B cell (primary cell): ENCODE data around the gene SMIM35. TPM values are rescaled to one million over a fixed set of nuclear protein-coding genes. Genes with fewer than 3 reads are reported as not detected.

Experiments used
- ATAC-seq: fragments of 200-7000 bp; cut with Tn5 transposase; one replicate; pipeline ENCODE4 v1.10.0; 2021; ENCODE audit warnings: low read depth, mild to moderate bottlenecking, moderate number of reproducible peaks, moderate library complexity
- CTCF ChIA-PET: fragments of 350-600 bp; sonication (Branson Sonifier 250); formaldehyde crosslinking; loops from one replicate; lab custom pipeline; 2021; ENCODE audit warnings: antibody characterized with exemption, inconsistent platforms; lab: Charles Lee
- POLR2A ChIA-PET: fragments of 350-600 bp; sonication (Branson Sonifier 250); formaldehyde crosslinking; loops from one replicate; lab custom pipeline; 2021; ENCODE audit warnings: antibody characterized with exemption; lab: Charles Lee
- DNase-seq: peaks from one replicate; pipeline ENCODE4 v3.0.0; 2013
- H2AFZ ChIP-seq: 2 replicates; pipeline ENCODE4 v1.6.1; 2012; ENCODE audit warnings: mild to moderate bottlenecking, low read depth, low read length; ENCODE audit not compliant: insufficient read depth, poor library complexity, severe bottlenecking
- H3K27ac ChIP-seq, 2 donors: 1 replicate in 1 of 2; 2 replicates in 1 of 2; pipeline ENCODE4 v1.5.1; 2012 to 2013; ENCODE audit warnings: low read length in 2 of 2, mild to moderate bottlenecking in 2 of 2, moderate library complexity in 1 of 2
- H3K27me3 ChIP-seq, 4 experiments: fragments of 200-600 bp in 1 of 4; sonication (generic) in 1 of 4; replicated peaks in 1 of 4; 1 replicate in 2 of 4; 2 replicates in 2 of 4; pipeline versions ENCODE4 v1.6.1 to v1.7.0; 2013 to 2016; ENCODE audit warnings: low read length in 3 of 4, mild to moderate bottlenecking in 2 of 4, mixed read lengths in 1 of 4, moderate library complexity in 1 of 4; ENCODE audit not compliant: insufficient read depth in 4 of 4, control insufficient read depth in 3 of 4; ENCODE audit errors: control extremely low read depth in 1 of 4
- H3K36me3 ChIP-seq, 2 experiments: replicated peaks in 1 of 2; 1 replicate in 1 of 2; 2 replicates in 1 of 2; pipeline versions ENCODE4 v1.6.1 to v1.7.1; 2013; ENCODE audit warnings: low read length in 1 of 2; ENCODE audit not compliant: insufficient read depth in 2 of 2, control insufficient read depth in 1 of 2; ENCODE audit errors: control extremely low read depth in 1 of 2, extremely low read depth in 1 of 2
- H3K4me1 ChIP-seq, 2 donors: fragments of 200-600 bp in 1 of 2; sonication (generic) in 1 of 2; 1 replicate in 1 of 2; 2 replicates in 1 of 2; pipeline versions ENCODE4 v1.5.1 to v1.6.1; 2013 to 2017; ENCODE audit warnings: low read length in 2 of 2; ENCODE audit not compliant: control insufficient read depth in 2 of 2, insufficient read depth in 2 of 2
- H3K4me2 ChIP-seq: replicated peaks from 2 replicates; pipeline ENCODE3; 2012; ENCODE audit warnings: mild to moderate bottlenecking, low read depth, low read length; ENCODE audit not compliant: poor library complexity, severe bottlenecking
- H3K4me3 ChIP-seq, 5 experiments: fragments of 200-600 bp in 1 of 5; sonication (generic) in 1 of 5; 1 replicate in 3 of 5; 2 replicates in 2 of 5; pipeline versions ENCODE4 v1.5.1 to v1.7.0; 2011 to 2016; ENCODE audit warnings: low read length in 4 of 5, mild to moderate bottlenecking in 4 of 5, low read depth in 2 of 5, control low read depth in 1 of 5, moderate library complexity in 1 of 5; ENCODE audit not compliant: insufficient read depth in 1 of 5; ENCODE audit errors: control extremely low read depth in 1 of 5, extremely low read depth in 1 of 5
- H3K79me2 ChIP-seq: fragments of 200-600 bp; sonication (generic); one replicate; pipeline ENCODE4 v1.6.0; 2016; ENCODE audit warnings: low read length; ENCODE audit not compliant: control insufficient read depth, insufficient read depth
- H3K9ac ChIP-seq: fragments of 200-600 bp; sonication (generic); 2 replicates; pipeline ENCODE4 v1.6.1; 2017; ENCODE audit warnings: mild to moderate bottlenecking, low read length, moderate library complexity
- H3K9me3 ChIP-seq, 3 donors: one replicate each; pipeline versions ENCODE4 v1.6.1 to v1.7.1; 2013; ENCODE audit warnings: low read length in 2 of 3; ENCODE audit not compliant: control insufficient read depth in 2 of 3, insufficient read depth in 1 of 3; ENCODE audit errors: control extremely low read depth in 1 of 3
- H4K20me1 ChIP-seq: 2 replicates; pipeline ENCODE4 v1.6.0; 2012; ENCODE audit warnings: mild to moderate bottlenecking, low read length; ENCODE audit not compliant: insufficient read depth, control insufficient read depth, poor library complexity, severe bottlenecking
- H3K27ac Mint-ChIP-seq: one replicate; pipeline ENCODE4 v1.8.0; 2021; ENCODE audit warnings: mixed read lengths
- H3K27me3 Mint-ChIP-seq: one replicate; pipeline ENCODE4 v1.8.0; 2021; ENCODE audit warnings: mixed read lengths
- H3K4me1 Mint-ChIP-seq: one replicate; pipeline ENCODE4 v1.8.0; 2021; ENCODE audit warnings: mixed read lengths
- H3K4me3 Mint-ChIP-seq: one replicate; pipeline ENCODE4 v1.8.0; 2021; ENCODE audit warnings: mixed read lengths
- H3K9me3 Mint-ChIP-seq: one replicate; pipeline ENCODE4 v1.8.0; 2022; ENCODE audit warnings: mixed read lengths; ENCODE audit not compliant: insufficient read depth
- EZH2 ChIP-seq: IDR thresholded peaks from 2 replicates; pipeline ENCODE4 v1.6.1; 2012; ENCODE audit warnings: borderline replicate concordance, low read depth, mild to moderate bottlenecking, moderate library complexity, low read length; ENCODE audit not compliant: insufficient read depth, poor library complexity, severe bottlenecking
- WGBS: methylation state at CpG from one replicate; pipeline ENCODE4 v1.1.5; 2013; ENCODE audit warnings: missing lambda C conversion rate; ENCODE audit not compliant: insufficient coverage; 5-methylcytosine and 5-hydroxymethylcytosine counted together
- intact Hi-C: fragments of 100-400 bp; cut with micrococcal nuclease; formaldehyde crosslinking; loops from one replicate; pipeline ENCODE4 v1.10.0; 2022
- polyA plus RNA-seq: library from polyadenylated mRNA; depleted of rRNA; stranded (reverse); fragments of >200 nt; gene quantifications from 2 replicates; pipeline ENCODE4 v1.2.3, GENCODE V29; 2012
- total RNA-seq, 2 donors: library from RNA; stranded (reverse); fragments of 120-200 nt in 1 of 2; gene quantifications; 1 replicate in 1 of 2; 2 replicates in 1 of 2; pipeline versions ENCODE4 v1.2.3 to v1.2.4, GENCODE V29; 2013 to 2022
- TF ChIP-seq, protein P1 (sequence below): fragments of 200-600 bp; IDR thresholded peaks from one replicate; pipeline ENCODE4 v1.8.0; 2022; ENCODE audit warnings: antibody characterized with exemption, mild to moderate bottlenecking

Gene SMIM35
- total and polyA plus RNA-seq, 2 donors (not counting 1 experiment from before 2014, with no cell fraction given) = 1.3 to 4.5 TPM

GRCh38 chr11:118095493-118095892, 8.7 kb upstream of the SMIM35 start:
- DNase-seq = no peak
- ChIA-PET POLR2A (no interaction called here), CTCF (interaction anchor here (0.6 kb wide), 1 partner anchor 104 kb away, joined by 3 read pairs; no protein-coding TSS in a partner anchor)
- H3K4me3 Mint-ChIP-seq = no peak overlapping the region
- TF ChIP-seq, protein P1, sequence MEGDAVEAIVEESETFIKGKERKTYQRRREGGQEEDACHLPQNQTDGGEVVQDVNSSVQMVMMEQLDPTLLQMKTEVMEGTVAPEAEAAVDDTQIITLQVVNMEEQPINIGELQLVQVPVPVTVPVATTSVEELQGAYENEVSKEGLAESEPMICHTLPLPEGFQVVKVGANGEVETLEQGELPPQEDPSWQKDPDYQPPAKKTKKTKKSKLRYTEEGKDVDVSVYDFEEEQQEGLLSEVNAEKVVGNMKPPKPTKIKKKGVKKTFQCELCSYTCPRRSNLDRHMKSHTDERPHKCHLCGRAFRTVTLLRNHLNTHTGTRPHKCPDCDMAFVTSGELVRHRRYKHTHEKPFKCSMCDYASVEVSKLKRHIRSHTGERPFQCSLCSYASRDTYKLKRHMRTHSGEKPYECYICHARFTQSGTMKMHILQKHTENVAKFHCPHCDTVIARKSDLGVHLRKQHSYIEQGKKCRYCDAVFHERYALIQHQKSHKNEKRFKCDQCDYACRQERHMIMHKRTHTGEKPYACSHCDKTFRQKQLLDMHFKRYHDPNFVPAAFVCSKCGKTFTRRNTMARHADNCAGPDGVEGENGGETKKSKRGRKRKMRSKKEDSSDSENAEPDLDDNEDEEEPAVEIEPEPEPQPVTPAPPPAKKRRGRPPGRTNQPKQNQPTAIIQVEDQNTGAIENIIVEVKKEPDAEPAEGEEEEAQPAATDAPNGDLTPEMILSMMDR = no peak
- no peak for TF ChIP-seq EZH2
- Histone ChIP-seq H3K27me3 (peaks cover 0 to 2% (median under 1%) of the 10 kb centered on the region in 4 experiments), H3K4me3 (no peak overlapping the region), H3K9ac (no peak overlapping the region), H3K27ac (no peak overlapping the region), H4K20me1 (no peaks in the 10 kb centered on the region), H3K4me1 (no peaks in the 10 kb centered on the region), H2AFZ (no peak overlapping the region), H3K4me2 (no peak overlapping the region), H3K9me3 (no peaks in the 10 kb centered on the region), H3K79me2 (no peaks in the 10 kb centered on the region), H3K36me3 (no peaks in the 10 kb centered on the region)
- H3K9me3 Mint-ChIP-seq = no peaks in the 10 kb centered on the region
- no peaks in the 10 kb centered on the region for H3K4me1 Mint-ChIP-seq
- H3K27me3 Mint-ChIP-seq = peaks cover 29% of the 10 kb centered on the region
- no peak for ATAC-seq
- WGBS = 68% methylated on average over 4 of the region's 4 CpGs
- intact Hi-C loops = no loop called here
- no peak overlapping the region for H3K27ac Mint-ChIP-seq

GRCh38 chr11:118092907-118093571, 6.3 kb upstream of the SMIM35 start:
- POLR2A ChIA-PET = no interaction called here
- intact Hi-C loops = no loop called here
- Mint-ChIP-seq H3K4me3 (no peak overlapping the region), H3K9me3 (no peaks in the 10 kb centered on the region), H3K27me3 (peaks cover 19% of the 10 kb centered on the region), H3K27ac (no peak overlapping the region), H3K4me1 (peaks cover 10% of the 10 kb centered on the region)
- no peak overlapping the region for H3K4me3 ChIP-seq
- CTCF ChIA-PET = no interaction called here
- no peak overlapping the region for H3K9ac ChIP-seq
- H3K4me2 ChIP-seq = no peak overlapping the region
- WGBS = 80% methylated on average over 7 of the region's 8 CpGs
- H3K9me3 ChIP-seq = peaks cover 0 to 8% (median 3%) of the 10 kb centered on the region in 3 donors
- H4K20me1 ChIP-seq = no peaks in the 10 kb centered on the region
- TF ChIP-seq, protein P1 = no peak
- TF ChIP-seq EZH2 = no peak
- no peaks in the 10 kb centered on the region for H3K79me2 ChIP-seq
- DNase-seq (no peak), ATAC-seq (no peak)
- no peak overlapping the region for H2AFZ ChIP-seq
- H3K27ac ChIP-seq = no peak overlapping the region
- no peaks in the 10 kb centered on the region for H3K36me3 ChIP-seq
- peaks cover 9% of the 10 kb centered on the region in 2 donors for H3K4me1 ChIP-seq
- peaks cover 0 to 2% (median 0%) of the 10 kb centered on the region in 4 experiments for H3K27me3 ChIP-seq
